ENCODE results near the gene MAML3. TPM values are rescaled to one million over a fixed set of nuclear protein-coding genes. Genes with fewer than 3 reads are reported as not detected.

Gene MAML3
- total RNA-seq, 1 donor from 2014 or later, result 24.8 TPM

DNA sequence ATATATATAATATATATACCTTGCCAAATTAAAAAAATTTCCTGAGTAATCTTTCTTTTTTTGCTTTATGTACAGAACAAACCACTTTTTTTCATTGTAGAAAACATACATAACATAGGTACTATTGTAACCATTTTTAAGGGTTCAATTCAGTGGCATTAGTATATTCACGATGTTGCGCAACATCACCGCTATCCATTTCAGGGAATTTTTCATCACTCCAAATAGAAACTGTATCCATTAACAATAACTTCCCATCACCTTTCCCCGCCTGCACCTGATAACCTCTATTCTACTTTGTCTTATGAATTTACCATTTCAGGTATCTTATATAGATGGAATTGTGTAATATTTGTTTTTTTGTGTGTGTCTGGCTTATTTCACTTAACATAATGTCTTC is 363.7 kb downstream of the MAML3 start:
- no peak for DNase-seq (ENCODE audit: low spot score in 2 of 2, unreplicated experiment in 2 of 2)
- TF ChIP-seq, protein P1, sequence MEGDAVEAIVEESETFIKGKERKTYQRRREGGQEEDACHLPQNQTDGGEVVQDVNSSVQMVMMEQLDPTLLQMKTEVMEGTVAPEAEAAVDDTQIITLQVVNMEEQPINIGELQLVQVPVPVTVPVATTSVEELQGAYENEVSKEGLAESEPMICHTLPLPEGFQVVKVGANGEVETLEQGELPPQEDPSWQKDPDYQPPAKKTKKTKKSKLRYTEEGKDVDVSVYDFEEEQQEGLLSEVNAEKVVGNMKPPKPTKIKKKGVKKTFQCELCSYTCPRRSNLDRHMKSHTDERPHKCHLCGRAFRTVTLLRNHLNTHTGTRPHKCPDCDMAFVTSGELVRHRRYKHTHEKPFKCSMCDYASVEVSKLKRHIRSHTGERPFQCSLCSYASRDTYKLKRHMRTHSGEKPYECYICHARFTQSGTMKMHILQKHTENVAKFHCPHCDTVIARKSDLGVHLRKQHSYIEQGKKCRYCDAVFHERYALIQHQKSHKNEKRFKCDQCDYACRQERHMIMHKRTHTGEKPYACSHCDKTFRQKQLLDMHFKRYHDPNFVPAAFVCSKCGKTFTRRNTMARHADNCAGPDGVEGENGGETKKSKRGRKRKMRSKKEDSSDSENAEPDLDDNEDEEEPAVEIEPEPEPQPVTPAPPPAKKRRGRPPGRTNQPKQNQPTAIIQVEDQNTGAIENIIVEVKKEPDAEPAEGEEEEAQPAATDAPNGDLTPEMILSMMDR (IDR thresholded peaks at IDR 0.05; ENCODE audit: unreplicated experiment), result no peak
- H3K4me1 Mint-ChIP-seq, result peaks cover 42% of the 10 kb centered on the region
- H3K9me3 Mint-ChIP-seq, result peaks cover 4% of the 10 kb centered on the region
- no peak overlapping the region for H3K27ac Mint-ChIP-seq
- H3K27me3 Mint-ChIP-seq (ENCODE audit: low read depth), result no peaks in the 10 kb centered on the region
- no peak overlapping the region for H3K4me3 Mint-ChIP-seq
- peaks cover 2% of the 10 kb centered on the region for H3K36me3 Mint-ChIP-seq

DNA sequence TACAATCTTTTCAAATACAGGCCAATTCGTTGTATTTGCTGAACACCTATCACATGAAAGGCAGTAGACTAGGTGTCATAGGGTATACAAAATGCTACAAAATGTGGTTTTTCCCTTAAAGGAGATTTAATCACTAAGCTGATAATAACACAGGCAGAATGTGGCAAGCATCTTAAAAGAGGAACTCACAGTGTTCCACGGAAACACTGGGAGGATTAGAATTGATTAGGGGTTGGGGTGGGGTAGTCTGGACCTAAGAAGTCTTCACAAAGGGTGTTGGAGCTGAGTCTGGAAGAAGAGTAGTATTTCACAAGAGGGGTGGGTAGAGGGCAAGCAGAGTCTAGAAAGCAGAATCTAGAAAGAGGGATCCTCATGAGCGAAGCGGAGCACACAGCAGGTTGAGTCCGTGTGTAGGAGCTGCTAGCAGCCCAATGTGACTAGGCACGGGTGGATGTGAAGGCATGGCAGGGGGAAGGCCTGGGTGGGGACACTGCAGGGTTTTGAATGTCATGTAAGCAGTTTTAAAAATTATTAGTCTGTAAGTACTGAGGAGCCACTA is 364.8 kb downstream of the MAML3 start:
- peaks cover 2% of the 10 kb centered on the region for H3K36me3 Mint-ChIP-seq
- H3K4me1 Mint-ChIP-seq, result peaks cover 37% of the 10 kb centered on the region
- TF ChIP-seq, protein P1 (IDR thresholded peaks at IDR 0.05; ENCODE audit: unreplicated experiment), result no peak
- H3K27me3 Mint-ChIP-seq (ENCODE audit: low read depth), result no peaks in the 10 kb centered on the region
- H3K27ac Mint-ChIP-seq, result no peak overlapping the region
- no peak overlapping the region for H3K4me3 Mint-ChIP-seq
- no peak for DNase-seq (ENCODE audit: low spot score in 2 of 2, unreplicated experiment in 2 of 2)
- peaks cover 4% of the 10 kb centered on the region for H3K9me3 Mint-ChIP-seq

DNA sequence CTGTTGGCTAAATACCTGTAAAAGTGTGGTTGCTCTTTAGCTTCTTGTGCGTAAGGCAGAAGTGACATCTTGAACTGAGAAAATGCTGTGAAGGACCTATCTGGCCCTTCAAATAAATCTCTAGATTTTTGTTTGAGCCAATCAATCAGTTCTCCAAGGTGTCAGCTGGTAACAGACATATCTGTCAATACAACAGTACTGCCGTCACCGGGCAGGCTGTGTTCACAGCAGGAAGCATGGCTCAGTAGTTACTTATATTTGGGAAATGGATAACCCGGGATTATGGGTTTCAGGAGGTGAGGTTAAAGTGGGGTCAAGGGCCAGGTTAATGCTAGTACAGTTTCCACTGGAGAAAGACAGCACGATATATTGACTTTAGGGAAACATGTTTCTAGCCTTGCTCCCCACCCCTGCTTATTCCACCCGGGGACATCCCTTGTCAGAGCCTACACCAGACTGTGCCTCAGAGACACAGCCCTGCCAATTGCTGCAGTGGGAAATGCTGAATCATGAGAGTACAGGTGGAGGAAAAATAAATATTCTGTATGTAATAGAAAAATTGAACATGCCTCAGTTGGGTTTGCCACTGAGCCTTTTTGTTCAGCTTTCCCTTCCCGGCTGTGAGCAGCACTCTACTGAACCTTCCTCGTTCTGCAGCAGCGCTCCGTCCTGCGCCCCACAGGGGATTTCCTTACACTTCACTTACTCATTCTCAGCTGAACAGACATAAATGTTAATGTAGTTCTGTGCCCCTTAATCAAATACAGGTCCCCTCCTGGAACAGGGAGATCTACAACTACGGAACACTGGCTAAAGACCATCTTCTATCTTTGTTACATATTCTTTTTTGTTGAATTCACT is 367.3 kb downstream of the MAML3 start:
- H3K4me3 Mint-ChIP-seq, result no peak overlapping the region
- H3K27me3 Mint-ChIP-seq (ENCODE audit: low read depth), result no peaks in the 10 kb centered on the region
- TF ChIP-seq, protein P1 (IDR thresholded peaks at IDR 0.05; ENCODE audit: unreplicated experiment), result no peak
- H3K27ac Mint-ChIP-seq, result peak overlapping the region; percentile 2
- peaks cover 27% of the 10 kb centered on the region for H3K4me1 Mint-ChIP-seq
- peaks cover 4% of the 10 kb centered on the region for H3K9me3 Mint-ChIP-seq
- no peak for DNase-seq (ENCODE audit: low spot score in 2 of 2, unreplicated experiment in 2 of 2)
- H3K36me3 Mint-ChIP-seq, result peaks cover 2% of the 10 kb centered on the region

DNA sequence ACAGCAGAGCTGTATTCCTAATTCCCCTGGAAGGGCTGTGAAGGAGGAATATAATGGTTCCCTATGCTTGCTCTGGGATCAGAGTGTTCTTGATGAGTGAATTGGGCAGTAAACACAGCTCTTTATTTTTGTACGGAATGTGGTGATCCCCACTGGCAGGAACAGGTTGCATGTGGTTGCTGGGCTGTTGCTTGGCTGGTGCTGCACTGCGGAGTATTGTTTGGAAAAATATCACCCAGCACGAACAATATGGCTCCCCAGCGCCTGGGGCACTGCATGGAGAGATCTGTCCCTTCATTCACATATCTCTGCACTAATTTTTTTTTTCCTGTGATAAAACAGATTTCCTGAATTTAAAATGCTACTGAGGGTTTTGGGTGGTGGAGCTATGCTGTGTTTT is 368.6 kb downstream of the MAML3 start:
- H3K36me3 Mint-ChIP-seq, result peaks cover 2% of the 10 kb centered on the region
- peaks cover 1% of the 10 kb centered on the region for H3K9me3 Mint-ChIP-seq
- TF ChIP-seq, protein P1 (IDR thresholded peaks at IDR 0.05; ENCODE audit: unreplicated experiment), result no peak
- H3K27ac Mint-ChIP-seq, result no peak overlapping the region
- H3K4me1 Mint-ChIP-seq, result peaks cover 24% of the 10 kb centered on the region
- H3K4me3 Mint-ChIP-seq, result no peak overlapping the region
- no peak for DNase-seq (ENCODE audit: low spot score in 2 of 2, unreplicated experiment in 2 of 2)
- H3K27me3 Mint-ChIP-seq (ENCODE audit: low read depth), result no peaks in the 10 kb centered on the region

DNA sequence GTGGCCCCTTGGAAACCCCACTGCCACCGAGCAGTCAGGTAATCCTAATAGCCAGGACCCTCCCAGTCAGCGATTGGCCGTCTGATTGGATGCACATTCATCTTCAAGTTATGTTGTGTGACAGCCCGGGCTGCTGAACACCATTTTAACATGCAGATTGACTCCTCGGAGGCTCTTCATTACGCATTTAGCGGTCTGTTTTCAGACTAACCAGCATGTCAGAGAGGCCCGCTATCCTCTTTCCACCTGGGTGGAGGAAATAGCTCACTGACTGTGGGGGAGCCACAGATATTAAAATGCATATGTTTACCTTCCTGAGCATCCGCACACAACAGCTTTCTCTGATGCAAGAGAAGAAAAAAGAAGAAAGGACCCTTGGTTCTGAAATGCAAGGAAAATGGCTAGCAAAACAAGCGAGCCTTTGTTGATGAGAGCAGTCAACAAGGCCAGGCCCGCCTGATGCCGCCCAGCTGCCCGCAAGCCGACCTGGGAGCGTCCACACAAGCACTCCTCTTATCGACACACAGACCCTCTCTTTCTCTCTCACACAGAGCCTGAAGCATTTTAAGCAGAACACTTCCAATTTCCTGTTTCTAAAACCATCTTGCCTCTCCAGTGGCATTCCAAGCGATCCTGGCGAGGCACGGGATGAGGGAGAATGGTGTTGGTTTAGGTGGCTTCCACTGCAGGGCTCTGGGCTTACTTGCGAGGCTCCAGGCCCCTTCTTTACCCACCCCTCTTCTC is 370.1 kb downstream of the MAML3 start:
- DNase-seq (ENCODE audit: low spot score in 2 of 2, unreplicated experiment in 2 of 2), result no peak
- no peaks in the 10 kb centered on the region for H3K27me3 Mint-ChIP-seq (ENCODE audit: low read depth)
- H3K4me1 Mint-ChIP-seq, result peaks cover 29% of the 10 kb centered on the region
- H3K36me3 Mint-ChIP-seq, result no peaks in the 10 kb centered on the region
- H3K9me3 Mint-ChIP-seq, result no peaks in the 10 kb centered on the region
- H3K27ac Mint-ChIP-seq, result peak overlapping the region; percentile 80
- H3K4me3 Mint-ChIP-seq, result no peak overlapping the region
- TF ChIP-seq, protein P1 (IDR thresholded peaks at IDR 0.05; ENCODE audit: unreplicated experiment), result no peak

Data from mesothelial cell of epicardium (in vitro differentiated cells).